ENCODE data around the gene KPNA3. TPM values are rescaled to one million over a fixed set of nuclear protein-coding genes. Genes with fewer than 3 reads are reported as not detected.
A peak's percentile ranks its signal among the peaks of the same experiment; 100 is the strongest.

KPNA3 gene
- total RNA-seq, 1 experiment from 2014 or later, result 62.0 TPM

- no peak for TF ChIP-seq EZH2 (IDR thresholded peaks at IDR 0.05; ENCODE audit: borderline replicate concordance, low read depth, low read length, poor library complexity, severe bottlenecking)
- CTCF ChIA-PET, result no interaction called here
- no TSS peak for BruUV-seq (replicated peaks)
- no peaks in the 10 kb centered on the region for H3K27me3 ChIP-seq (replicated peaks; ENCODE audit: insufficient read depth, low read depth, low read length, poor library complexity)
- no peak overlapping the region for H3K27ac ChIP-seq (ENCODE audit: low read depth, low read length, poor library complexity, severe bottlenecking)
- no peak overlapping the region for H3K4me3 ChIP-seq (ENCODE audit: low read depth, low read length, poor library complexity, severe bottlenecking)
- H3K9me3 ChIP-seq (ENCODE audit: low read depth, low read length, poor library complexity, severe bottlenecking), result peaks cover 4% of the 10 kb centered on the region
- H3K4me1 ChIP-seq (ENCODE audit: insufficient read depth, low read length, poor library complexity, severe bottlenecking), result no peaks in the 10 kb centered on the region
- no peaks in the 10 kb centered on the region for H3K36me3 ChIP-seq (ENCODE audit: insufficient read depth, low read length, poor library complexity, severe bottlenecking)
- intact Hi-C loops (cut with micrococcal nuclease; ENCODE audit: unreplicated experiment), result no loop called here
- POLR2A ChIA-PET (ENCODE audit: low non-redundant PET), result no interaction called here
- DNase-seq (ENCODE audit: low spot score), result peak; percentile 28
Observed at GRCh38 chr13:49759503-49759902, 33.0 kb downstream of the KPNA3 start.

GRCh38 chr13:49756263-49756662, 36.2 kb downstream of the KPNA3 start:
- TF ChIP-seq CTCF (conservative IDR thresholded peaks at IDR 0.05; ENCODE audit: low read depth, low read length) (no peak), EZH2 (IDR thresholded peaks at IDR 0.05; ENCODE audit: borderline replicate concordance, low read depth, low read length, poor library complexity, severe bottlenecking) (no peak)
- ChIA-PET POLR2A (ENCODE audit: low non-redundant PET) (no interaction called here), CTCF (no interaction called here)
- Histone ChIP-seq H3K27me3 (replicated peaks; ENCODE audit: insufficient read depth, low read depth, low read length, poor library complexity) (no peaks in the 10 kb centered on the region), H3K9me3 (ENCODE audit: low read depth, low read length, poor library complexity, severe bottlenecking) (peaks cover 4% of the 10 kb centered on the region), H3K27ac (ENCODE audit: low read depth, low read length, poor library complexity, severe bottlenecking) (no peak overlapping the region), H3K4me1 (ENCODE audit: insufficient read depth, low read length, poor library complexity, severe bottlenecking) (no peaks in the 10 kb centered on the region), H3K36me3 (ENCODE audit: insufficient read depth, low read length, poor library complexity, severe bottlenecking) (no peaks in the 10 kb centered on the region), H3K4me3 (ENCODE audit: low read depth, low read length, poor library complexity, severe bottlenecking) (no peak overlapping the region)
- no TSS peak for BruUV-seq (replicated peaks)
- intact Hi-C loops (cut with micrococcal nuclease; ENCODE audit: unreplicated experiment), result no loop called here
- DNase-seq (ENCODE audit: low spot score), result no peak

- CTCF ChIA-PET, result no interaction called here
- H3K27ac ChIP-seq (ENCODE audit: low read depth, low read length, poor library complexity, severe bottlenecking), result no peak overlapping the region
- TF ChIP-seq CTCF (conservative IDR thresholded peaks at IDR 0.05; ENCODE audit: low read depth, low read length) (no peak), EZH2 (IDR thresholded peaks at IDR 0.05; ENCODE audit: borderline replicate concordance, low read depth, low read length, poor library complexity, severe bottlenecking) (no peak)
- intact Hi-C loops (cut with micrococcal nuclease; ENCODE audit: unreplicated experiment), result no loop called here
- H3K27me3 ChIP-seq (replicated peaks; ENCODE audit: insufficient read depth, low read depth, low read length, poor library complexity), result no peaks in the 10 kb centered on the region
- POLR2A ChIA-PET (ENCODE audit: low non-redundant PET), result no interaction called here
- no TSS peak for BruUV-seq (replicated peaks)
- H3K9me3 ChIP-seq (ENCODE audit: low read depth, low read length, poor library complexity, severe bottlenecking), result no peaks in the 10 kb centered on the region
- H3K4me1 ChIP-seq (ENCODE audit: insufficient read depth, low read length, poor library complexity, severe bottlenecking), result no peaks in the 10 kb centered on the region
- no peaks in the 10 kb centered on the region for H3K36me3 ChIP-seq (ENCODE audit: insufficient read depth, low read length, poor library complexity, severe bottlenecking)
- no peak for DNase-seq (ENCODE audit: low spot score)
- H3K4me3 ChIP-seq (ENCODE audit: low read depth, low read length, poor library complexity, severe bottlenecking), result no peak overlapping the region
Observed at GRCh38 chr13:49754146-49754545, 38.3 kb downstream of the KPNA3 start.

GRCh38 chr13:49749848-49750247, 42.6 kb downstream of the KPNA3 start:
- H3K4me3 ChIP-seq (ENCODE audit: low read depth, low read length, poor library complexity, severe bottlenecking), result no peak overlapping the region
- POLR2A ChIA-PET (ENCODE audit: low non-redundant PET), result no interaction called here
- intact Hi-C loops (cut with micrococcal nuclease; ENCODE audit: unreplicated experiment), result no loop called here
- no peaks in the 10 kb centered on the region for H3K9me3 ChIP-seq (ENCODE audit: low read depth, low read length, poor library complexity, severe bottlenecking)
- H3K27me3 ChIP-seq (replicated peaks; ENCODE audit: insufficient read depth, low read depth, low read length, poor library complexity), result no peaks in the 10 kb centered on the region
- no peak overlapping the region for H3K27ac ChIP-seq (ENCODE audit: low read depth, low read length, poor library complexity, severe bottlenecking)
- TF ChIP-seq CTCF (conservative IDR thresholded peaks at IDR 0.05; ENCODE audit: low read depth, low read length), result no peak
- H3K36me3 ChIP-seq (ENCODE audit: insufficient read depth, low read length, poor library complexity, severe bottlenecking), result no peaks in the 10 kb centered on the region
- no peak for DNase-seq (ENCODE audit: low spot score)
- no TSS peak for BruUV-seq (replicated peaks)
- H3K4me1 ChIP-seq (ENCODE audit: insufficient read depth, low read length, poor library complexity, severe bottlenecking), result no peaks in the 10 kb centered on the region
- CTCF ChIA-PET, result no interaction called here
